Measurements from ENCODE around the gene STAP2.

STAP2 gene

DNA sequence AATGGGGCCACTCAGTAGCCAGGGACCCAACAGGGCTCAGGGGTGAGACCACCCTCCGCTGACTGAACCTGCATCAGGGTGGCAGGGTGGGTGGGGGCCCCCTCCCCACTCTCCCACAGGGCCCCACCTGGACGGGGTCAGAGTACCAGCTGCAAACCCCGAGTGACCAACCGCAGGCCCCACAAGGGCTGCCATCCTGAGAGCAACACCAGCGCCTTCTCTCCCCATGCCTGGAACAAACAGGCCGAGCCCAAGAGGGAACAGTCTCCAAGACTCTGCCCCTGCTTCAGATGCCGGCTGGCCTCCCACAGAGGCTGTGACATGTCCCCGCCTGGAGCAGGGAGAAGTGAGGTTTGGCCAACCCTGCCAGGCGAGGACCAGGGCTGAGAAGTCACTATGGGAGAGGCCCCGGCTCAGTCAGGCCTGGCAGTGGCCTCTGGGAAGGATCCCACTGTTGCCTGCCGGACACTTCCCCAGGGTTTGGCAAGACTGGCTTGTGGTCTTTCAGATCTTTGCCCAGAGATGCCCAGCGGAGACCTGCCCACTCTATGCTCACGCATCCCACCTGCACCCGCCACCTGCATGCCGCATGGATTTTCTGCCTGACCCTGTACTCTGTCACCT is 31.9 kb upstream of the STAP2 start:
- DNase-seq, result no peak

DNA sequence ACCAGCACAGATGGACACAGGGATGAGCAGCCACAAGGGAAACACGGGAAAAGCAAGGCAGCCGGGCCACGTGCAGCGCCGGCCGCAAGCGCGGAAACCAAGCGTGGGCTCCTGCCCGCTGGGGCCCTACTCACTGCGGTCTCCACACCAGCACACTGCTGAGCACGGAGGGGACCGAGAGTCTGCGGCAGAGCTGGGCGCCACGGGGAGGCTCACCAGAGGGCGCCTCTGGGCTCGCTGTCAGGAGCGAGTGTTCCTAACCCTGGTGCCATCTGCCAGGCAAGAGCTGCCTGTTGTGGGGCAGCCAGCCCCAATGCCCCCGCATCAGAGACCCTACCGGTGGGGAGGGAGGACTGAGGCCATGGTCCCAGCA is 31.2 kb upstream of the STAP2 start:
- DNase-seq, result no peak

DNA sequence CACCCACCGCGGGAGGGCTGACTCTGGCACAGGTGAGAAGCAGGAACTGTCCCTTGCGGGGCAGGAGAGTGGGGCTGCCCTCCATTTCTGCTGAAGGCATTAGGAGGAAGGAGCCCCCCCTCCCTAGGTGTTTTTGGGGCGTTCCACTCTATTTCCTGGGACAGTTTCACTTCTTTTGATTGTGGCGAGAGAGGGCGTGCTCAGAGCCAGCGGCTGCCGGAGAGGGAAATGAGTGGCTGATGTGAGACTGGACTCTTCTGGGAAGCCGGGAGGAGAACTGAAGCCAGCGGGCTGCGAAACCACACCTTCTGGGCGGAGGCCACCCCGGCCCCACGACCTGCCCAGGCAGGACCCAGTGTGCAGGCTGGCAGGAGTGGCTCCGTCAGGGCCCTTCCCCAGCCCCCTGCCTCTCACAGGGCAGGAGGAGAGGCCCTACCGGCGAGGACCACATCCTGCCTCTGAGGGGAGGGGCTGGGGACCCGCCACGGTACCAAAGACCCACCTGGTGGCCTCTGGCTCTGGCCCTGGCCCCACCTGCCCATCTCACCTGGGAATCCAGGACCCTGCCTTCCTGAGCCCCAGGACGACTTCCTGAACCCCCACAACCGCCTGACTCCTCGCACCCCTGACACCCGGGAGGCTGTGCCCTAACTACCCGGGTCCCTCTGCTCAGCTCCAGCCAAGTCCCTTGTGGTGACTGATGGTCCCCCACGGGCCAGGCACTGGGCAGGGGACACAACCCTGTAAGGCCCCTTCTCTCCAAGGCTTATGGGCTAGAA is 30.7 kb upstream of the STAP2 start:
- DNase-seq, result no peak

DNA sequence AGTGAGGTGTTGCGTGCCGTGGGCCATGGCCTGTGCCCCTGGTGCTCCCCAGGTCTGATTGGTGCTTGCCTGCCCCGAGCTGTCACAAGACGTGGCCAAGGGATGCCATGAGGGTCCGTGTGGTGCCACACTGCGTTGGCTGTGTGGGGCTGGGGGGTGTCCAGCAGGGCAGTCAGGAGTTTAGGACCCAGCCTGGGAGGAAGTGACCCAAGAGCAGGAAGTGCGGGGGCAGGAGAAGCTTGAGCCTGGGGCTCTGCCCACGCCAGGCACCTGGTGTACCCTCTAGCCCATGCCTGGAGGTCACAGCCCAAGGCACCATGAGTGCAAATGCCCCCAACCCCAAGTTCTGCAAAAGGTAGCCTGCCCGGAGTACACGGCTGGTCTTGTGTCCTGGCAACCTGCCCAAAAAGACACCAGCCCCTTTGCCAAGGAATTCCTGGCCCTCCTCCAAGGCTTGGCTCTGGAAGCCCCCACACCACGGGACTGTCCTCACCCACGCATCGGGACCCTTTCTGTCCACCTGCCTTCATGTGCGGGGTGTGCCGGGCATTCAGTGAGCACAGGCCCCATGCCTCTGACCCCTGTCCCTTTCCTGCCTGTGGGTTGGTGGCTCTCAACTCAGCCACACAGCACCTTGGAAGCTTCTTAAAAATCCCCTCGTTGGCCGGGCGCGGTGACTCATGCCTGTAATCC is 29.6 kb upstream of the STAP2 start:
- DNase-seq, result no peak

DNA sequence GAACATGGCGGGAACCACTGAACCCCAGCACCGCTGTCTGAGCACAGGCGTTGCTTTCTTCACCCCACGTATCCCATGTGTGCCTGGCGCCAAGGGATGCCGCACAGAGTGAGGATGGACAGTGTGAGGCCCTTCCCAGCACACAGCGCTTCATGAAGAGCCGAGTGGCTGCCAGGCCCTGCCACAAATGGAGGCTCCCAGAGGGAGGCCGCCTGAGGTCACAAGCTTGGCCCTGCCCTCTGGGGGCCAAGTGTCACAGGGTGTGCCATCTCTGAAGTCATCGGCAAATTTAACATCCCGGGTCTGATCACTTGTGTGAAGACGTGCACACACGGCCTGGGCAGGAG is 29.1 kb upstream of the STAP2 start:
- DNase-seq, result no peak

DNA sequence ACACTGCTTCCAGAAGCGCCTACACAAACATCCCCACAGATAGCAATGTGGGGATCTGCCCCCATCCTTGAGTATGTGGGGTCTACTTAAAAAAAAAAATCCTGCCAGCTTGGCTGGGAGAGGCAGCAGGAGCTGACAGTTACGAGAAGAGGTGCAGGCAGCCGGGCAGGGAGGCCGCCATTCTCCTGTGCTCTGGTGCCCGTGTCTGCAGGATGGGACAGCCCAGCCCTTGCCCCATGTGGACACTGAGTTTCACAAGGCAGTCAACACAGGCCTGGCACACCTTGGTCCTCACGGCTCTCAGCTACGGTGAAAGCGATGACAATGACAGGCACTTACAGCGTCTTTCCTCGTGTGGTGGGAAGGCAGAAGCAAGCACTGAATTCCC is 28.7 kb upstream of the STAP2 start:
- DNase-seq, result no peak

DNA sequence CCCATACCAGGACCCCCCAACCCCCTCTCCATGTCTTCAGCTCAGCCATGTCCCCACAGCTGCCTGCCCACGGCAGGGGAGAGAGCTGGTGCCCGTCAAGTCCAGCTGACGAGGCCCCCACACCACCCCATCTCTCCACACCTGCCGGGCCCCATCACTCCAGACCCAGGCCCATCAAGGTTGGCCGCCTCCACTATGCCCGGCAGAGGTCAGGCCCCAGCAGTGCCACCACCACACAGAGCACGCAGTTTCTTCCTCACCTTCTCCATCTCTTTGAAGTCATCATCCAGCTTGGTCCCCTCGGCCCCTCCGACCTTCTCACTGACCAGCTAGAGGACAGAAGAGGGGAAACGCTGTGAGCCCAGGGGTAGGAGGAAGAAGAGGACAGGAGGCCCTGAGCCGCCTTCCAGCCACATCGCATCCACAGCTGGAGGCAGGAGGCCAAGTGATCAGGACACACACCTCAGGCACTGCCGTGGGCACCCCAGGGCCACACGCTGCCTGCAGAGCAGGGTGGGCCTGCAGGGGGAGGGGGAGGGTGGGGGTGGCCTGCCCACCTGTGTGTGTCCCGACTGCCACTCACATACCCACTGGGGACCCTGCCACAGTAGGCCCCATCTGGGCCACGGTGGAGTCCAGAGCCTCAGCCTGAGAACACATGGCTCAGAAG is 28.2 kb upstream of the STAP2 start:
- DNase-seq, result no peak

DNA sequence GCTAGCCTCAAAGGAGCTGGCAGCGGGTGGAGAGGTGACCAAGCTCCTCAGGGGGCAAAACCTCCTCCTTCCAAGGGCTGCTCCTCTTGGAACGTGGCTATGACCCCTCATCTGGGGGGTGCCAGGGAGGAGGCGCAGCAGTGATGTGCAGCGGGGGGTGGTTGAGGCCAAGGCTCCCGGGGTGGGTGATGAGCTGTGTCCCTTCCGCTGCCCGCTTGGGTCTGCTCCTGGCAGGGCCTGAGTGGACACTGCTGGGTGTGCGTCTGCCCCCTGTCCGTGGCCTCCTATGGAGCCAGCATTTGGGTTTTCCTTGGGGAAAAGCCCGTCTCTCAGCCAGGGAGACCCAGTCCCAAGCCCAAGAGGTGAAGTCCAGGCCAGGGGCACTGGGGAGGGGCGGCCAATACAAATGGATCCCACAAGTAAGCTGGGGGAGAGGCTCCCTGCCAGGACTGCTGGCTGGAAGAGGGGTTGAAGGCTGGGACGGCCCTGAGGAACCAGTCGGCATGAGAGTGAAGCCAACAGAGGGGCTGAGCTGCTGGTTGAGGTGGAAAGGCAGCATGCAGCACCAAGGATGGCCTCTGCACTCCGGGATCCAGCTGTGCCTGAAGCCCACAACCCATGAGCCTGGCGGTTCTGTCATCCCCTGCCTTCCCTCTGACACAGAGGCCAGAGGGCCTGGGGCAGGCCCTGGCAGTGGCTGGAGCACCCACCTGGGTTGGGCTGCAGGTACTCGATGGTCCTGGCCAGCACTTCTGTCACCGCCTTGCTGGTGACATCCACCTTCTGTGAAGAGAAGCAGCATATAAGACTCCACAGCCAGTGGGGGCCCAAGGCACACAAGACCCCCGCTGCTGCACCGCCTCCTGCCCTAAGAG is 27.4 kb upstream of the STAP2 start:
- no peak for DNase-seq

DNA sequence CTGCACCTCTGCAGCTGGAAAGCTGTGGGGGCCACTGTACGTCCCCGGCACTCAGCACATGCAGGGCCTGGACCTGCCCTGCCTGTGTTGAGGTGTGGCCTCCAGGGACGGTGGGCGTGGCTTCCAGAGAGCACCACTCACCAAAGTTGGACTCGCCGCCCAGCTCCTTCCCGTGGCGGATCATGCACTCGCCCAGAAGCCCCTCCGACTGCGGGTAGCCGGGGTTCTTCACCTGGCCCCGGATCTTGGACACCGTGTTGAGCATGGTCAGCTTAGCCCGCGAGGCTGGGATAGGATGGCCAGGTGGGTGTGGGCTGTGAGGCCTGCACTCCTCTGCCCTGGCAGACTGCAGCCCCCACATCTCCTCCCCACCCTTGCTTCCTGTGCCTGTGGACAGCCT is 26.7 kb upstream of the STAP2 start:
- no peak for DNase-seq

DNA sequence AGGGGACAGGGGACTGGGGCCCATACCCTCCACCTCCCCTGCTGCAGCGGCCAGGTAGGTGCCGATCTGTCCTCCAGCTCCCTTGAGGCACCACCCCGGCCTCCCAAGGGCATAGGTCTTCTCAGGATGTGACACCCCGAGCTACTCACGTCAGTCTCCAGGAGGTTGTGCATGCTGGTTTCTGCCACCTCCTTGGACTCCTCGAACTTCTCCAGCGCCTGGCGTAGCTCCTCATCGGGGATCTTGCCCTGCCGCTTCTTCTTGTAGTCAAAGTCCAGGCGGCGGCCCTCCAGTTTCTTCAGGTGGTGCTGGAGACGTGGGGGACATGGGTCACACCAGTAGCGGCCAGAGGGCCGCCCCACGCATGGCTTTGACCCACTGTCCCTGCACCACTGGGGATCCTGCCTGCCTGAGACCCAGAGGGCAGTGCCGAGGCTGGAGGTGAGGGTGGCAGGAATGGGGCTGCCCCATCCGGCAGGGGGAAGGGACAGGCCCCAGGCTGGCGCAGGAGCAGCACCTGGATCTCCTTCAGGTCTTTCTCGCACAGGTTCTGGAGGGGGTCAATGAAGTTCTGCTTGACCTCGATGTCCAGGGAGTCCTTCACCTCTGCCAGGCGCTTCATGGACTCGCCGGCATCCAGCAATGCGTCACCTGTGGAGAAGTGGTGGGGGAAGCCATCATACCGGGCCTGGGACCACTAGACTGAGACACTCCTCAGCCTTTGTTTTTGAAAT is 25.1 kb upstream of the STAP2 start:
- no peak for DNase-seq

DNA sequence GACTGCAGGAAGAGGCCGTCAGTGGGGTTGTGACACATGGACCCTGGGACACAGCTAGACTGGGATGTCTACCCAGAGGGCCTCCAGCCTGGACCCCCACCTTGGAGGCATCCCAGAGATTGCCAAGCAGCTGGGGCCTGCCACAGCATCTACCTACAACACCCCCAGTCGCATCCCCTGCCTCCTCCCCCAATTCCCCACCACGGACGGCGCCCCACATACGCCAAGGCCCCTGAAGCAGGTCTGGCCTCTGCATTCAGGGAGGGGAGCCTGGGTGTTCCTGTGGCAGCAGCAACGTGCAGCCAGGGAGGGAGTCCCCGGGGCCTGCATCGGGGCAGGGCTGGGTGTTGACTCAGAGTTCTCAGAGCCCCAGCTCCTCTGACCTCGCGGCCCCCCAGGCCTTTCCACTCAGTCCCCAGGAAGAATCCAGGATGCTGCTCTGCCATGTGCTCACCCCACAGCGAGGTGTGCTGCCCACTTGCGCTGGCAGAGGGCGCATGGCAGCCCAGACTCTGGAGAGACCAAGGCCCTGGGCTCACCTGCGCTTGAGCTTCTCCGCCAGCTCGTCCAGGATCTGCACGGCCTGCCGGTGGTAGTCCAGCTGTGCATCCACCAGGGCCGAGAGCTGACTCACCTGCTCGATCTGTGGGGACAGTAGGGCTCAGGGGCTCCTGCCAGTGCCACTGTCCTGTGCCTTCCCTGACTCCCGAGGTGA is 24.4 kb upstream of the STAP2 start:
- no peak for DNase-seq

DNA sequence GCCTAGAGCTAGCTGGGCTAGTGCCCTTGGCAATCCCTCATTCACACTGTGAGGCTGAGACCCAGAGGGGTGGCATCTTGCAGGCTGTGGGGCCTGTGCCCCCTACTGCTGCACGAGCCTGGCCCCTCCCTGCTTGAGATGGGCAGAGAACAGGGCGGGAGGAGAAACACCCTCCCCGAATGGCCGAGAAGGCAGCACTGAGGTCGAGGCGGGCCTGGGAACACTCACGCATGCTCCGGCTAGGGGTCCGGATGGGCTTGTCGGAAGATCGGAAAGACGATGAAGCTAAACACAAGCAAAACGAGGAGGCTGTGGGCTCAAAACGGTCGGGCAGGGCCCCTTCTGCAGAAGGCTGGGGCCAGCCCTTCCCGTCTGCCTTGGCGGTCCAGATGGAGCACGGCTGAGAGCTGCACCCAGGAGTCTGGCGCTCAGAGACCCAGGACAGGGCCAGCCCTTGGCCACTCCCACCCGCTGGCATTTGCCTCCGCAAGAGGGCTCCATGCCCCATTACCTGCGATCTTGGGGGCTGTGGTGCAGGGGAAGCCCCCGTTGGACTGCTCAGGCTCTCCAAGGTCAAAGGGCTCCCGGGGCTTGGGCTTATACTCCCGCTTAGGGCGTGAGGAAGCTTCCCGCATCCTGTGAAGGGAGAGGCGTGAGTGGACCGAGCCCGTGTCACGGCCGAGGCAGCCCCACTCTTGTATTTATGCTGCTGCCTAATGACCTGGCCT is 23.6 kb upstream of the STAP2 start:
- DNase-seq, result no peak

DNA sequence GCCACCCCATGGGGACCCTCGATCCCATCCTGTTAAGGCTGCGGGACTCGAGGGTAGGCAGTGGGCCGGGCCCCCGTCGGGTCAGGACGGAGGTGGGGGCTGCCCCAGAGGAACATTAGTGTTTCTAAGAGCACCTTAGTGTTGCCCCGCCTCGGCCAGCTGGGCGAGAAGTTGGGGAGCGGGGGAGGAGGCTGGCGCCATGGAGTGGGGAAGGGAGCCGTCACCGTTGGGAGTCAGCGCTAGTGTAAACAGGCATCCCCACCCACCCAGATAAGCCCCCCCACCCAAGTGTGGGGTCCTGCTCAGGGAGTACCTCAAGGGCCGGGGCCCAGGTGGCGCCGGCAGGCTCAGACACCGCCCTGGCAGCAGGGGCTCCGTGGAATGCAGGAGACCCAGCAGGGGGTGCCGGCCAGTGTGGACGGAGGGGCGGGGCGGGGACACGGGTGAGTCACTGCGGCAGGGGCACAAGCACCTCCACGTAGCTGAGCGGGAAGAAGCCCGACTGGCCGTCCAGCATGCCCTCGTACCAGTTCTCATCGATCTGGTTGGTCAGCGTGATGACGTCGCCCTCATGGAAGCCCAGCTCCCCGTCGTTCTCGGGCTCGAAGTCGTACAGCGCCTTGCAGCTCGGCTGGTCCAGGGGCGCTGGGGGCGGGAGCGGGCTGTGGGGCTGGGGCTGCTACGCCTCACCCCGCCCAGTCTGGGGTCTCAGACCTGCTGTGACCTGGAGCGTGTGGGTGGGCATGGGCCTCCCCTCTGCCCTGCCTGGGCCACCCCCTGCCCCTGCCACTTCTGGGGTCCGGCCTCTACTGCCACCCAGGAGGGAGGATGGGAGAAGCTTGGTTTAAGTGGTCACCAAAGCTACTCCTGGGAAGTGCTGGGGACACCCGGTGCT is 22.8 kb upstream of the STAP2 start:
- no peak for DNase-seq

DNA sequence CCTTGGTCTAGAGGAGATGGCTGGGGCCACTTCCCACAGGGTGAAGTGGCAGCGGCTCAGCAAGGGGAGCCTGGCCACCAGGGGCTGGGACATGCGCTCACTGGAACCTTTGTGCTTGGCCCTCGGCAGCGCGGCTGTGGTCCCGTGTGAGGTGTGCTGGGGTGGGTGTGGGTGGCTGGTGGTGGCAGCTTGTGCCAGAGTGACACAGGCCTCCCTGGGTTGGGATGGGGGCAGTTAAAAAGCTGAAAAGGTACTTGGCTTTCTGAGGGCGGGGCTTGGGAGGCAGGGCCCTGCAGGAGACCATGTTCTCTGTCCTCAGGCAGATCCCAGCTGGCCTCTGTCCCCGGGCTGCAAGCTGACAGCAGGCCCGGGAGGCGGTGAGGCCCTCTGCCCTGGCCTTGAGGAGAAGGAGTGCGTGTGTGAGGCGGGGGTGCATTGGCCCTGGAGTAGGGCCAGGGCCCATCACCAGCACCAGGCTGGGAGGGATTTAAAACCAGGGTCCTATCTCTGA is 22.1 kb upstream of the STAP2 start:
- no peak for DNase-seq

DNA sequence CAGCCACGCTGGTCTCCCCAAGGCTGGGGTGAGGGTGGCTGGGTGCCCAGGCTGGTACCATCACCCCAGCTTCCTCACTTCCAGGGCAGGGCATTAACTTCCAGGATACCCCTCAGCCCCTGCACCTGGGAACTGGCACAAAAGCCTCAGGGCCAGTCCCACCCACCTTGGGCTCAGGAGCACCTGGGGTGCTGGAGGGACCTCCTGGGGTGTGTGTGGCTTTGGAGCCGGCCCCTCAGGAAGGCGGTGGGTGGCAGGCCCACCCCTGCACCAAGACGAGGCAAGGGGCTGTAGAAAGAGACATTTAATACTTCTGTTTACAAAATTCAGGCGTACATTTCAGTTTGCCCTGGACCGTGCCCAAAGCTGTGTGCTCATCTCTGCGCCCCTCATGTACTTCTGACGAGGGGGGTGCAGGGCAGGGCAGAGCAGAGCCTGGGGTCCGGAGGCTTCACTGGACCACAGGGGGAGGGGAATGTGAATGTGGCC is 21.5 kb upstream of the STAP2 start:
- no peak for DNase-seq

DNA sequence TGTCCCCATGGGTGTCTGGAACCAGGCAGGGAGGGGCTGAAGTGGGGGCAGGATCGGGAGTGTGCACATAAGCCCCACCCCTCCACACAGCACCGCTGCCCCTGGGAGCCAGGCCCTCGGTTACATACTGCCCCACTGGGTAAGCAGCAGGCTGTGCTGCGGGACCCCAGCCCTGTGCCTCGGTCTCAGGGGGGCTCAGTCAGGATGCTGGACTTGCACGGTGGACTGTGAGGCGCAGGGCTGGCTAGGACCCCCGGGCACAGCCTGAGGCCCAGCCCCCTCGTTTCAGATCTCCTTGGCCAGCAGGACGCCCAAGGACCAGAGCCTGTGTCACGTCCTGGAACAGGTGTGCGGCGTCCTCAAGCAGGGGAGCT is 21.0 kb upstream of the STAP2 start:
- DNase-seq, result no peak

DNA sequence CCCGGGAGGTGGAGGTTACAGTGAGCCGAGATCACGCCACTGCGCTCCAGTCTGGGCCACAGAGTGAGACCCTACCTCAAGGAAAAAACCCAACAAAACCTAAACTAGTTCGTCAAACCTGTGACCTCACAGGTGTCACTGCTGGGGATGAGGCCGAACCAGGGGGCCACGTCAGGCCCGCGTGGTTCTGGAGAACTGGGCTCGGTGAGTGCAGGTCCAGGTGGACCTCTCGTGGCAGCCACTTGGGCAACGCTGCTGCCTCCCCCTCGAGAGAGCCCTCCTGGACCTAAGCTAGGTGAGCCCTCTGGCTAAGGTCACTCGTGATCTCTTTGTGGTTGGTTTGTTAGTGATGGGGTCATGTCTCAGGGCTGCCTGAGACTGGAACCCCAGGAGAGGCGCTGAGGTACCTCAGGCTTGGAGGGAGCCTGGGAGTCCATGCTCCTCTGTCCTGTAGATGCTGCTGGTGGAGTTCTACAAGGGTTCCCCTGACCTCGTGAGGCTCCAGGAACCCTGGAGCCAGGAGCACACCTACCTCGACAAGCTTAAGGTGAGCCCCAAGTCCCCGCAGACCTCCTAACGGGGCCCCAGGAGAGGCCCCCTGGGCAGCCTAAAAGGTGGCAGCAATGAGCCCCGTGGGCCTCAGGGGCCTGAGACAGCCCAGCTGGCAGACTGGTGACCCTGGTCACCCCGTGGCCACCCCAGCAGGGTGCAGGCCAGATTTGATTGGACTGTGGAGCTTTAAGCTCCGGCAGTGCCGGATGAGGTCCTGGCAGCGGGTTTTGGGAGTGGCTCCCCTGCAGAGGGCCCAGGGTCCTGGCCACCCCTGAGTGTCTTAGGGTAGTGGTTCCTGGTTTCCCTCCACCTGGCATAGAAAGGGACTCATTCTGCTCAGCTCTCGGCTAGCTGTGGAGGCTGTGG is 20.3 kb upstream of the STAP2 start:
- DNase-seq, result no peak

DNA sequence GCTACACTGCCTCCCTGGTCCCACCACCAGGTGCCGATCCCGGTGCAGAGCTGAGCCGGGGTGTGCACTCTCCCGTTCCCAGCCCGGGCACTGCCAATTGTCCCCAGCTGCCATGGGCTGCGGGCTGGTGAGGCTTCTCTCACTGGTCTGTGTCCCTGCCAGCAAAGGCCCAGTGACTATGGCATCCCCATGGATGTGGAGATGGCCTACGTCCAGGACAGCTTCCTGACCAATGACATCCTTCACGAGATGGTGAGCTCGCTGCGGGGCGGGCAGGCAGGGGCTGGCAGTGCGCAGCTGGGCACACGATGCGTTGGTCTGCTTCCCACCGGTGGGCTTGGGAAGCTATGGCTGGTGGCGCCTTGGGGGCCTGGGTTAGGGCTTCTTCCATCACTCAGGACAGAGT is 19.3 kb upstream of the STAP2 start:
- no peak for DNase-seq

Data from NCI-H2107 (cell line).